ENCODE data around the gene KPNA1.
"Not testable (repeated sequence)": the region's sequence is repeated elsewhere in the genome, so short reads cannot be mapped to it uniquely, and the experiment has no call there.

Gene KPNA1

DNA sequence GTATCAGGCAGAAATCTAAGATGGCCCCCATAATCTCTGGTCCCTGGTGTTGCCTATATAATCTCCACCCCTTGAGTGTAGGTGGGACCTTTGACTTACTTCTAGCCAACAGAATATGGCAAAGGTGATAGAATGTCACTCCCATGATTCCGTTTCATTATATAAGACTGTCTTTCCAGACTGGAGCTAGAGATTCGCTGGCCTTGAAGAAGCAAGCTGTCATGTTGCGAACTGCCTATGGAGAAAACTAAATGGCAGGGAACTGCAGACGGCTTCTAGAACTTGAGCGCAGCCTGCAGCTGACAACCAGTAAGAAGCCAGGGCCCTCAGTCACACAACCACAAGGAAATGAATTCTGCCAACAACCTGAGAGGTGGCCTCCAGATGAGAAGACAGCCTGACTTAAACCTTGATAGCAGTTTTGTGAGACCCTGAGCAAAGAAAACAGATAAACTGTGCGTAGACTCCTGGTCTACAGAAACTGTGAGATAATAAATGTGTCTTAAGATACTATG is 2.2 kb upstream of the KPNA1 start:
- no peak for DNase-seq

DNA sequence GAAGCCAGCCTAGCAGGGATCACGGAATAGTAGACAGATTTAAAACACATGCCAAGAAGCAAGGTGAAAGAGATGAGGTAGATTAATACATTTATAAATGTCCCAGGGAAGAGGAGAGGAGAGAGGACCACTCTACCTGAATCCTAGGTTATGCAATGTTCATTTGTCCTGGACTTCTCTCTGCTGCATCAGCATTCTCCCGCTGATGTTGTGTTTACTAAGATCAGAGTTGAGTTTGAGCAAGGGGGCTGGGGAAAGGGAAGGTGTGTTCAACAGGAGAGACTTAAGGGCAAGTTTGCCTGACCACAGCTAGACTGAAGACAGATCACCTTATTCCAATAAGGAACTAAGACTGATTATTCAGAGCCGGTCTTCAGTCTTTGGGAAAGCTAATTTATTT is 1.1 kb upstream of the KPNA1 start:
- DNase-seq: no peak

DNA sequence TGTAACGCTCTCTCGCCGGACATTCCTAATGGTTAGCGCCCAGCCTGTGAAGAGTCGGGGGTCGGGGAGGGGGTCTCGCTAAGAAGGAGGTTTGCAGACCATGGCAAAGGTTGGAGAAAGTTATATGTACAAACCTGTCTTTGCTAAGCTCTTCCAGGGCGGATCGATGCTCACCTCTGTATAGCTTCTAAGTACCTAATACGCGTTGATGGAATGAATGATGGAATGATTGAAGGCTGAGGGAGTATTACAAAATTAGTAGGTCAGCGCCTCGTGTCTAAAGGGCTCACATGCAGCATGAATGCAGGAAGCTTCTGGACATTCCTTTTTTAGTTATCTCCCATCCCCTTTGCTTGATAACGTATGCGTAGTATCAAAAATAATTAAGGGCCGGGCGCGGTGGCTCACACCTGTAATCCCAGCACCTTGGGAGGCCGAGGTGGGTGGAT is 305 bp upstream of the KPNA1 start:
- no peak for DNase-seq

DNA sequence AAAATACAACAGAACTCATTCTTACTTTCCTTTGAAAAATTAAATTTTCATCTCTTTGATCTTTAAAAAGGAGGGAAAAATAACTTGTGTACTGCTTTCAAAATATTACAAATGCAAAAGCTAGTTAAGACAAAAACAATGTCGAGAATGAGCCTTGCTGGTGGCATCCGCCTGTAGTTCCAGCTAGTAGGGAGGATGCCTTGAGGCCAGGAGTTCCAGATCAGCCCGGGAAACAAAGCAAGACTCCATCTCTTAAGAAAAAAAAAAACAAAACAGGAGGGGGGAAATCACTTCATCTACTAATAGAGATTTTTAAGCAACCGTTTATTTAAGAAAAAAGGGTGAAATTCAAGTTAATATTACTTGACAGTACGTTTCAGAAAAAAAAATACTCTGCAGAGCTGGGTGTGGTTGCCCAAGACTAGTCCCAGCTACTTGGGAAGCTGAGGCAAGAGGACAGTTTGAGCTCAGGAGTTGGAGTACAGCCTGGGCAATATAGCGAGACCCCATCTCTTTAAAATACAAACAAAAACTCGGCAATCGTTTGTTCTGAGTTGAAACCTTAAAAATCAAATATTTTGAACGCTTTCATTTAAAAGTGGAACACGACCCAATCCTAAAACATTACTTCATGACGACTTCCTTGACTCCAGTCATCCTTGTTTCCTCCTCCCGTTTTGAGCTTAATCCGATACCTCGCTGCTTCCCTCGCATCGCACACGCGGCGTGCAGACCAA is 1.2 kb downstream of the KPNA1 start:
- no peak for DNase-seq

- no peak for DNase-seq
Observed at GRCh38 chr3:122512284-122512683, 2.5 kb downstream of the KPNA1 start.

- no peak for DNase-seq
Observed at GRCh38 chr3:122510878-122511535, 3.7 kb downstream of the KPNA1 start.

- DNase-seq: not testable (repeated sequence)
Observed at GRCh38 chr3:122508944-122509343, 5.8 kb downstream of the KPNA1 start.

DNA sequence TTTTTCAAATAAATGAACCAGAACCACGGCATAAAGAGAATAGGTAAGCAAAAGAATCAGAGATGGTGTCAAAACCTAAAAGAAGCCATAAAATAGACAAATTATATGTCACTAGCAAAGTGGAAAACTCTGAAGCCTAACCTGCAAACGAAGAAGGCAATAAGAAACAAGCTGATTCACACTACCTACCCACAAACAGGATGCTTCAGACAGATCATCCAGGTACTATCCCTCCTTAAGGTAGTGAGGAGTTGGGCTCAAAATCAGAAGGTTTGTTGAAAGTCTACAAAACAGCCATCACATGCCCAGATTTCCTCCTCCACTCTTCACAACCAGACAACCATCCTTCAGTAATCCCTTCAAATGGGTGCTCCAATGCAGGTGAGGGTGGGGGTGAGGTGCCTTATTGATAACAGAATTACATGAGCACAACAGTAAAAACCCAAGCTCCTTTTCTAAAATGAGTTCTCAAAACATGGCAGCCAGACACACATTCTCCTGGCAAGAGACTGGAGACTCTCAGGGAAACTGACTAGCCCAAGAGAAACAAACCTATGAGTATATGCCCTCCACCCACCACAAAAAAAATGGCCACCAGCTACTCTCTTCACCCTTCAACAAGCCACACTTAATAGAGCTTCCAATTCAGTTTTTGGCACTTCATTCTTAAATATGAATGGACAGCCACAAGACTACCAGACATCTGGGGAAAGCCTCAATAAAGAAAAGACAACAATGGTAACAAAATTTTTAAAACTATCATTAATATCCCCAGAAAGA is 6.4 kb downstream of the KPNA1 start:
- DNase-seq: no peak

GRCh38 chr3:122506450-122506849 is 8.3 kb downstream of the KPNA1 start:
- no peak for DNase-seq

- no peak for DNase-seq
Observed at GRCh38 chr3:122505676-122506075, 9.1 kb downstream of the KPNA1 start.

GRCh38 chr3:122502941-122503340 is 11.8 kb downstream of the KPNA1 start:
- no peak for DNase-seq

DNA sequence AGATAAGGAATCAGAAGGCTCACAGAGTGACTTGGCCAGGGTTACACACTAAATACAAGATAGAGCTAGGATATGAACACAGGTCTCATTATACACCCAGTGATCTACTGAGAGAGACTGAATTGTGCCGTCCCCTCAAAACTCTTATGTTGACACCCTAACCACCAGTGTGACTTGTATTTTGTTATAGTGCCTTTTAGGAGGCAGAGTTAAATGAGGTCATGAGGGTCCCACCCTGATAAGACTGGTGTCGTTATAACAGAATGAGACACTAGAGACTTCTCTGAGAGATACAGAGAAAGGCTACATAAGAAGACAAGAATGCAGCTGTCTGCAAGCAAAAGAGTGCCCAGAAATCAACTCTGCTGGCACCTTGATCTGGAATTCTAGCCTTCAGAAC is 12.6 kb downstream of the KPNA1 start:
- DNase-seq: no peak

- not testable (repeated sequence) for DNase-seq
Observed at GRCh38 chr3:122500964-122501363, 13.8 kb downstream of the KPNA1 start.

DNA sequence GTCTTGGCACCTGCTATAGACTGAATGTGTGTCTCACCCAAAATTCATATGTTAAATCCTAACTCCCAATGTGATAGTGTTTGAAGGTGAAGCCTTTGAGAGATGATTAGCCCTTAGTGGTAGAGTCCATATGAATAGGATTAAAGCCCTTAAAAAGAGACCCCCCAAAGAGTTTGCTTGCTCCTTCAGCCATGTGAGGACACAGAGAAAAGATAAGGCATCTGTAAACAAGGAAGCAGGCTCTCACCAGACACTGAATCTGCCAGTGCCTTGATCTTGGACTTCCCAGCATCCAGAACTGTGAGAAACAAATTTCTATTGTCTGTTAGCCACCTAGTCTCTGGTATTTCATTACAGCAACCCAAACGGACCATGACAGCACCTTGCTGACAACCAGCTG is 16.6 kb downstream of the KPNA1 start:
- DNase-seq: no peak

DNA sequence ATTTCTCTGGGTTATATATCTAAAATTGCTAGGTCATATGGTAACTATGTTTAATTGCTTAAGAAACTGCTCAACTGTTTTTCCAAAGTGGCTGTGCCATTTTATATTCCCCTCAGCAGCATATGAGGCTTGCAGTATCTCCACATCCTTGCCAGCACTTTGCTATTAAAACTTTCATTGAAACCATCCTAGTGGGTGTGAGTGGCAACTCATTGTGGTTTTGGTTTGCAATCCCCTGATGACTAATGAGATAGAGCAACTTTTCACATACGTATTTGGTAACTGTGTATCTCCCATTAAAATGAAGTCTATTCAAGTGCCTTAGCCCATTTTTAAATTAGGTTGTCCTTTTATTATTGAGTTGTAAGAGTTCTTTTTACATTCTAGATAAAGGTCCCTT is 17.3 kb downstream of the KPNA1 start:
- DNase-seq: no peak

DNA sequence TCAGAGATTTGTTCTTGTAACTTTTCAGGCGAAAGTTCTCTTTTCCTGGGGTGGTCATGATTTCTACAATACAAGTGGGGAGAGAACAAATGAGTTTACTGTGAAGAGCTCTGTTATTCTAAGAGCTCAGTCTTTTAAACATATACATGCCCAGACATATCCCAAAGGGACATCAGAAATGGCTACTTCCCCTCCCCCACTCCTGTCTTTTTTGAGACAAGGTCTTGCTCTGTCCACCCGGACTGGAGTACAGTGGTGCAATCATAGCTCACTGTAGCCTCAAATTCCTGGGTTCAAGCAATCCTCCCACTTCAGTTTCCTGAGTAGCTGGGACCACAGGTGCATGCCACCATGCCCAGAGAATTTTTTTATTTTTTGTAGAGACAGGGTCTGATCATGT is 18.2 kb downstream of the KPNA1 start:
- DNase-seq: no peak

DNA sequence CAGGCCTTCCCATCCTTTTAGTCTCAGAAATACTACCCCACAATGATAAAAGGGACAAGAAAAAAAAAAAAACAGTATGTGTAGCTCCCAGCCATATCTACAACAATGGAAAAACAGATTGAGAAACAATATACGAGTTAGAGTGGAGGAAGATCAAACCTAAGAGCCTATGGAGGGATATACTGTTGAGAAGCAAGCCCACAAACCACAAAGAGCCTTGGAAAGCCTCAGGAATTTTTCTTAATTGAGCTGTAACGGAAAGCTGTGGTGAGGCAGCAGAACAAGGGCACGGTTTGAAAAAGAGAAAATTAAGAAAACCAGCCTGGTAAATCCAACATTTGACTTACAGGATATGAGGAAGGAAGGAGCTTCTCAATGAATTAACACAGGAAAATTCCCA is 21.4 kb downstream of the KPNA1 start:
- no peak for DNase-seq

GRCh38 chr3:122488262-122488973 is 26.3 kb downstream of the KPNA1 start:
- DNase-seq: no peak

- DNase-seq: no peak
Observed at GRCh38 chr3:122484985-122485384, 29.8 kb downstream of the KPNA1 start.

DNA sequence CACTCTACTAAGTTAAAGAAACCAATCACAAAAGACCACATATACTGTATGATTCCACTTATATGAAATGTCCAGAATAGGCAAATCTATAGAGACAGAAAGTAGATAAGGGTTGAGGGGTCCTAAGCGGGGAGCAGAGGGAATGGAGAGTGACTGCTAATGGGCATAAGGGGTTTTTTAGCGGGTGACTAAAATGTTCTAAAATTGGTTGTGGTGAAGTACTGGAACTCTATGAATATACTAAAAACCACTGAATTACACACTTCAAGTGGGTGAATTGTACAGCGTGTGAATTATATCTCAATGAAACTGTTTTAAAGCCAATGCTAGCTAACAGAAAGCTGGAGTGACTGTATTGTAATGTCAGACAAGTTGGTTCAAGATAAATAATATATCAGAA is 33.3 kb downstream of the KPNA1 start:
- DNase-seq: no peak

- no peak for DNase-seq
Observed at GRCh38 chr3:122476532-122476931, 38.2 kb downstream of the KPNA1 start.

GRCh38 chr3:122475316-122475715 is 39.4 kb downstream of the KPNA1 start:
- no peak for DNase-seq

DNA sequence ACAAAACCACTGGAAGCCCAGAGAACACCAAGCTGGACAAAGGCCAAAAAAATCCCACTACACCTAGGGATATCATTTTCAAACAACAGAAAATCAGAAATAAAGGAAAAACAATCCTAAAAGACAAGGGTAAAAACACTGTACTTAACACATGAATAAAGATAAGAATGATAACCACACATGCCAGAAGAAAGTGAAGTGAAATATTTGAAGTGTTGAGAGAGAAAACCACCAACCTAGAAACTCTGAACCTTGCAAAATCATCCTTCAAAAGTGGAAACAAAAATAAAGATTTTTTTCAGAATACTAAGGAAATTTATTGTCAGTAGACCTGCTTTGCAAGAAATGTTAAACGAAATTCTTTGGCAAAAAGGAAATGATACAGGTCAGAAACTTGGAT is 45.1 kb downstream of the KPNA1 start:
- no peak for DNase-seq

Data from SHP77 (cell line).